Smooth muscle cell (in vitro differentiated cells): ENCODE results near the gene GLTP. TPM values are rescaled to one million over a fixed set of nuclear protein-coding genes. Genes with fewer than 3 reads are reported as not detected.
A peak's percentile ranks its signal among the peaks of the same experiment; 100 is the strongest.

Experiments
- DNase-seq: peaks from one replicate; lab custom pipeline; 2025; ENCODE audit not compliant: unreplicated experiment; lab: John Stamatoyannopoulos, UW
- H2AFZ ChIP-seq: fragments of 200-600 bp; sonication (generic); 2 replicates; pipeline ENCODE4 v1.6.0; 2016; ENCODE audit warnings: antibody characterized with exemption, low read depth, mild to moderate bottlenecking
- H3F3A ChIP-seq: fragments of 200-600 bp; sonication (generic); 2 replicates; pipeline ENCODE4 v1.6.0; 2017; ENCODE audit warnings: antibody characterized with exemption, low read depth
- H3K27ac ChIP-seq: fragments of 200-600 bp; sonication (generic); 2 replicates; pipeline ENCODE4 v1.5.1; 2016; ENCODE audit warnings: low read depth, mild to moderate bottlenecking
- H3K27me3 ChIP-seq: fragments of 200-600 bp; sonication (generic); 2 replicates; pipeline ENCODE4 v1.6.1; 2016; ENCODE audit warnings: low read depth, mild to moderate bottlenecking
- H3K36me3 ChIP-seq: fragments of 200-600 bp; sonication (generic); 2 replicates; pipeline ENCODE4 v1.5.1; 2016; ENCODE audit warnings: low read depth
- H3K4me1 ChIP-seq: fragments of 200-600 bp; sonication (generic); 2 replicates; pipeline ENCODE4 v1.5.1; 2016; ENCODE audit warnings: low read depth
- H3K4me2 ChIP-seq: fragments of 200-600 bp; sonication (generic); 2 replicates; pipeline ENCODE4 v1.6.0; 2016; ENCODE audit warnings: mild to moderate bottlenecking
- H3K4me3 ChIP-seq: fragments of 200-600 bp; sonication (generic); 2 replicates; pipeline ENCODE4 v1.5.1; 2016; ENCODE audit warnings: mild to moderate bottlenecking
- H3K79me2 ChIP-seq: fragments of 200-600 bp; sonication (generic); 2 replicates; pipeline ENCODE4 v1.6.0; 2016; ENCODE audit warnings: low read depth, mild to moderate bottlenecking
- H3K9ac ChIP-seq: fragments of 200-600 bp; sonication (generic); 2 replicates; pipeline ENCODE4 v1.6.0; 2016; ENCODE audit warnings: low read depth
- H3K9me3 ChIP-seq: fragments of 200-600 bp; sonication (generic); replicated peaks from 2 replicates; pipeline ENCODE4 v1.5.1; 2016; ENCODE audit warnings: low read depth
- H4K20me1 ChIP-seq: fragments of 200-600 bp; sonication (generic); 2 replicates; pipeline ENCODE4 v1.6.0; 2016; ENCODE audit warnings: low read depth
- CTCF ChIP-seq: fragments of 200-600 bp; sonication (generic); IDR thresholded peaks from 2 replicates; pipeline ENCODE4 v1.5.1; 2017; ENCODE audit warnings: borderline replicate concordance, mild to moderate bottlenecking, antibody characterized with exemption; ENCODE audit not compliant: insufficient read depth, poor library complexity, severe bottlenecking
- WGBS: methylation state at CpG from one replicate; pipeline ENCODE4 v1.1.7; 2016; ENCODE audit warnings: low lambda C conversion rate; 5-methylcytosine and 5-hydroxymethylcytosine counted together
- polyA plus RNA-seq: library from polyadenylated mRNA; unstranded; fragments of >200 nt; fragmentation: Nextera tagmentation; extraction: Ambion mirVana; gene quantifications from 2 replicates; pipeline ENCODE4 v1.2.1, GENCODE V29; 2016
- total RNA-seq: library from RNA; depleted of rRNA; stranded (reverse); fragments of >200 nt; gene quantifications from 2 replicates; pipeline ENCODE4 v1.2.3, GENCODE V29; 2014

GLTP gene
- total and polyA plus RNA-seq, 2 experiments from 2014 or later, result 43.4 to 46.9 TPM

GRCh38 chr12:109888179-109889020 is 8.1 kb upstream of the GLTP start:
- Histone ChIP-seq H3K9me3 (no peaks in the 10 kb centered on the region), H3K27me3 (no peaks in the 10 kb centered on the region), H3K79me2 (no peaks in the 10 kb centered on the region), H2AFZ (no peak overlapping the region), H3K36me3 (no peaks in the 10 kb centered on the region), H3K4me1 (no peaks in the 10 kb centered on the region), H4K20me1 (no peaks in the 10 kb centered on the region), H3F3A (no peaks in the 10 kb centered on the region), H3K4me3 (no peak overlapping the region), H3K9ac (no peak overlapping the region), H3K27ac (peak overlapping the region; percentile 52), H3K4me2 (no peak overlapping the region)
- no peak for DNase-seq
- TF ChIP-seq CTCF, result no peak
- WGBS, result 82% methylated on average over 12 of the region's 12 CpGs

- DNase-seq, result no peak
- no peak for TF ChIP-seq CTCF
Measured at GRCh38 chr12:109885616-109886015, 5.3 kb upstream of the GLTP start.

GRCh38 chr12:109883461-109883860 is 3.1 kb upstream of the GLTP start:
- Histone ChIP-seq H3K79me2 (peaks cover 11% of the 10 kb centered on the region), H3K9me3 (no peaks in the 10 kb centered on the region), H3K27me3 (no peaks in the 10 kb centered on the region), H4K20me1 (peaks cover 7% of the 10 kb centered on the region), H3K9ac (no peak overlapping the region), H3K27ac (no peak overlapping the region), H3F3A (no peaks in the 10 kb centered on the region), H3K4me3 (no peak overlapping the region), H2AFZ (no peak overlapping the region), H3K36me3 (no peaks in the 10 kb centered on the region), H3K4me1 (peaks cover 12% of the 10 kb centered on the region), H3K4me2 (no peak overlapping the region)
- WGBS, result 84% methylated on average over 4 of the region's 4 CpGs
- no peak for TF ChIP-seq CTCF
- no peak for DNase-seq

More at GRCh38 chr12:109885616-109886015, 5.3 kb upstream of the GLTP start:
- Histone ChIP-seq H2AFZ (no peak overlapping the region), H3K36me3 (no peaks in the 10 kb centered on the region), H3K4me1 (peaks cover 4% of the 10 kb centered on the region), H3K27me3 (no peaks in the 10 kb centered on the region), H3F3A (no peaks in the 10 kb centered on the region), H3K27ac (no peak overlapping the region), H3K79me2 (no peaks in the 10 kb centered on the region), H3K4me2 (no peak overlapping the region), H3K9me3 (no peaks in the 10 kb centered on the region), H3K9ac (no peak overlapping the region), H4K20me1 (no peaks in the 10 kb centered on the region), H3K4me3 (no peak overlapping the region)
- 79% methylated on average over 10 of the region's 10 CpGs for WGBS

- no peaks in the 10 kb centered on the region for H3K36me3 ChIP-seq
- WGBS, result 79% methylated on average over 2 of the region's 2 CpGs
- H3F3A ChIP-seq, result no peaks in the 10 kb centered on the region
Measured at GRCh38 chr12:109881752-109882151, 1.4 kb upstream of the GLTP start.

More at GRCh38 chr12:109881752-109882151, 1.4 kb upstream of the GLTP start:
- H3K9me3 ChIP-seq, result no peaks in the 10 kb centered on the region
- H3K4me2 ChIP-seq, result no peak overlapping the region
- peaks cover 23% of the 10 kb centered on the region for H3K79me2 ChIP-seq
- no peak overlapping the region for H3K9ac ChIP-seq
- H3K4me1 ChIP-seq, result peaks cover 17% of the 10 kb centered on the region
- TF ChIP-seq CTCF, result no peak
- DNase-seq, result no peak
- H3K27ac ChIP-seq, result no peak overlapping the region
- no peaks in the 10 kb centered on the region for H3K27me3 ChIP-seq
- no peak overlapping the region for H3K4me3 ChIP-seq
- H2AFZ ChIP-seq, result no peak overlapping the region
- peaks cover 24% of the 10 kb centered on the region for H4K20me1 ChIP-seq
